HL-60 (cell line): ENCODE results near the gene OSBPL7.

ENCODE experiments used
- DNase-seq, 2 experiments: peaks; one replicate each; pipeline ENCODE4 v3.0.0-alpha.2; 2010 to 2020; ENCODE audit warnings: low read depth in 1 of 2, low spot score in 1 of 2
- H3K27ac ChIP-seq: fragments of 250-450 bp; sonication (Bioruptor Pico); replicated peaks from 2 replicates; pipeline ENCODE4 v1.5.1; 2020; ENCODE audit warnings: mild to moderate bottlenecking, moderate library complexity
- H3K27me3 ChIP-seq: fragments of 250-450 bp; sonication (Bioruptor Pico); 2 replicates; pipeline ENCODE4 v1.5.1; 2021; ENCODE audit warnings: mild to moderate bottlenecking, moderate library complexity; ENCODE audit not compliant: insufficient read depth, poor library complexity, severe bottlenecking
- H3K4me3 ChIP-seq: replicated peaks from 2 replicates; pipeline ENCODE4 v1.5.1; 2011; ENCODE audit warnings: mild to moderate bottlenecking, control low read depth, low read length; ENCODE audit not compliant: insufficient read depth
- CTCF ChIP-seq: IDR thresholded peaks from one replicate; pipeline ENCODE4 v1.5.1; 2011; ENCODE audit warnings: low read length, control low read depth, inconsistent platforms; ENCODE audit not compliant: insufficient read depth
- GABPA ChIP-seq: IDR thresholded peaks from 2 replicates; pipeline ENCODE4 v1.6.1; 2012; ENCODE audit warnings: low read depth
- POLR2AphosphoS5 ChIP-seq: IDR thresholded peaks from 2 replicates; pipeline ENCODE4 v1.6.1; 2012; ENCODE audit warnings: low read depth
- REST ChIP-seq: IDR thresholded peaks from 2 replicates; pipeline ENCODE4 v1.6.1; 2012; ENCODE audit warnings: low read depth; ENCODE audit not compliant: insufficient replicate concordance
- SPI1 ChIP-seq: IDR thresholded peaks from 2 replicates; pipeline ENCODE4 v1.6.1; 2012; ENCODE audit warnings: low read depth, mild to moderate bottlenecking, borderline replicate concordance

Gene OSBPL7

GRCh38 chr17:47801906-47802305, 19.7 kb downstream of the OSBPL7 start:
- DNase-seq = no peak
- no peak overlapping the region for H3K27ac ChIP-seq
- TF ChIP-seq SPI1 = no peak
- no peak for TF ChIP-seq CTCF
- no peak for TF ChIP-seq GABPA
- no peak for TF ChIP-seq REST
- TF ChIP-seq POLR2AphosphoS5 = no peak

GRCh38 chr17:47801176-47801765, 20.3 kb downstream of the OSBPL7 start:
- no peak for DNase-seq
- Histone ChIP-seq H3K4me3 (no peak overlapping the region), H3K27me3 (no peaks in the 10 kb centered on the region), H3K27ac (no peak overlapping the region)
- TF ChIP-seq GABPA (no peak), REST (no peak), POLR2AphosphoS5 (no peak), SPI1 (no peak), CTCF (no peak)

More at GRCh38 chr17:47801906-47802305, 19.7 kb downstream of the OSBPL7 start:
- H3K27me3 ChIP-seq = no peaks in the 10 kb centered on the region
- no peak overlapping the region for H3K4me3 ChIP-seq

- TF ChIP-seq POLR2AphosphoS5 (no peak), REST (no peak), SPI1 (no peak), GABPA (no peak), CTCF (no peak)
- Histone ChIP-seq H3K27ac (no peak overlapping the region), H3K4me3 (no peak overlapping the region), H3K27me3 (peaks cover 2% of the 10 kb centered on the region)
- no peak for DNase-seq
These were observed 20.9 kb downstream of the OSBPL7 start for GRCh38 chr17:47800686-47801085.
